Psoas muscle (tissue), 8 donors: ENCODE results near the gene KIF27. TPM values are rescaled to one million over a fixed set of nuclear protein-coding genes. Genes with fewer than 3 reads are reported as not detected.
A peak's percentile ranks its signal among the peaks of the same experiment; 100 is the strongest.
"Not testable (repeated sequence)": the region's sequence is repeated elsewhere in the genome, so short reads cannot be mapped to it uniquely, and the experiment has no call there.

Experiments
- ATAC-seq, 4 donors: fragments of 200-7000 bp; cut with Tn5 transposase; one replicate each; pipeline ENCODE4 v1.9.1; 2020; ENCODE audit warnings: moderate library complexity in 3 of 4, mild to moderate bottlenecking in 2 of 4
- DNase-seq, 2 donors: peaks; one replicate each; pipeline ENCODE4 v3.0.0-alpha.2; 2020
- H3K27ac ChIP-seq: fragments of 200-600 bp; one replicate; pipeline ENCODE4 v1.8.0; 2022
- H3K27me3 ChIP-seq, 3 donors: fragments of 200-600 bp in 1 of 3; one replicate each; pipeline versions ENCODE4 v1.6.1 to v1.8.0; 2013 to 2022; ENCODE audit warnings: low read length in 2 of 3, mild to moderate bottlenecking in 2 of 3, moderate library complexity in 1 of 3; ENCODE audit not compliant: insufficient read depth in 3 of 3
- H3K36me3 ChIP-seq, 2 donors: fragments of 200-600 bp in 1 of 2; one replicate each; pipeline versions ENCODE4 v1.6.1 to v1.8.0; 2013 to 2022; ENCODE audit warnings: low read depth in 1 of 2, mild to moderate bottlenecking in 1 of 2, moderate library complexity in 1 of 2; ENCODE audit not compliant: insufficient read depth in 1 of 2
- H3K4me1 ChIP-seq: fragments of 200-600 bp; one replicate; pipeline ENCODE4 v1.8.0; 2022
- H3K4me3 ChIP-seq: fragments of 200-600 bp; one replicate; pipeline ENCODE4 v1.8.0; 2022; ENCODE audit warnings: mild to moderate bottlenecking
- H3K9me3 ChIP-seq: fragments of 200-600 bp; one replicate; pipeline ENCODE4 v1.8.0; 2022
- CTCF ChIP-seq: fragments of 200-600 bp; IDR thresholded peaks from one replicate; pipeline ENCODE4 v1.8.0; 2022; ENCODE audit warnings: antibody characterized with exemption
- WGBS, 3 donors: extraction: QIAGEN DNeasy Blood & Tissue Kit; methylation state at CpG; one replicate each; pipeline versions ENCODE4 v1.1.6 to v1.1.7; 2013; 5-methylcytosine and 5-hydroxymethylcytosine counted together
- intact Hi-C, 2 donors: fragments of 100-400 bp; cut with DNase I; formaldehyde crosslinking; loops; one replicate each; pipeline versions ENCODE4 v1.11.0 to v1.14.2; 2022
- polyA plus RNA-seq, 3 donors: library from polyadenylated mRNA; stranded (reverse); fragments of 200-250 nt; gene quantifications; one replicate each; pipeline ENCODE4 v1.2.3, GENCODE V29; 2013
- total RNA-seq, 4 donors: library from RNA; stranded (reverse); fragmentation: NEBNext Ultra II Directional in 2 of 4; extraction: Animal tissue kit (Norgen Biotek cat#: 25700) in 2 of 4; gene quantifications; one replicate each; pipeline versions ENCODE4 v1.2.1 to v1.2.4, GENCODE V29; 2021 to 2023
- donor health status: healthy with polysubstance abuse.
- donor health status: DM: no; HTN: no; CAD: no; lungs with moderate emphysema.
- donor health status: Bipolar disorder and iron deficiency.
- donor health status: healthy.
- donor health status: DM: yes; HTN: yes; CAD: no.
- donor health status: DM: no; HTN: no; CAD: no.
- donor health status: DM: no; HTN: no; CAD: no.
- donor health status: DM: yes; HTN: yes; CAD: no.

Gene KIF27
- total and polyA plus RNA-seq, 7 donors, result 0.73 to 3.8 (median 1.8) TPM

- WGBS, 3 donors, result 46 to 98% (median 96%) methylated on average over 1 of the region's 1 CpG
- TF ChIP-seq CTCF, result no peak
- ATAC-seq (no peak), DNase-seq (no peak)
- Histone ChIP-seq H3K36me3 (no peaks in the 10 kb centered on the region), H3K4me1 (no peaks in the 10 kb centered on the region), H3K4me3 (no peak overlapping the region), H3K27me3 (no peaks in the 10 kb centered on the region), H3K9me3 (no peaks in the 10 kb centered on the region), H3K27ac (no peak overlapping the region)
- intact Hi-C loops, result no loop called here
These were observed 6.4 kb upstream of the KIF27 start for GRCh38 chr9:83927591-83927990.

GRCh38 chr9:83920469-83920926 is 734 bp downstream of the KIF27 start:
- H3K36me3 ChIP-seq, result peaks cover 0 to 8% of the 10 kb centered on the region in 2 donors
- H3K27ac ChIP-seq, result peak overlapping the region; percentile 88
- no peak for TF ChIP-seq CTCF
- ATAC-seq, result peak; percentile 25 to 54 (median 51)
- DNase-seq, result no peak
- peaks cover 6% of the 10 kb centered on the region for H3K4me1 ChIP-seq
- 2 to 5% (median 3%) methylated on average over 16 of the region's 16 CpGs for WGBS, 3 donors
- intact Hi-C loops, result loop anchor here in 1 of 2 donors (2.0 kb wide), 1 partner anchor 60 kb away; the partner anchor contains the start of genes HNRNPK and RMI1
- H3K4me3 ChIP-seq, result peak overlapping the region; percentile 84
- no peaks in the 10 kb centered on the region for H3K9me3 ChIP-seq
- H3K27me3 ChIP-seq, result no peaks in the 10 kb centered on the region

GRCh38 chr9:83919111-83919510 is 2.1 kb downstream of the KIF27 start:
- Histone ChIP-seq H3K27me3 (no peaks in the 10 kb centered on the region), H3K4me3 (no peak overlapping the region), H3K36me3 (peaks cover 0 to 8% of the 10 kb centered on the region in 2 donors), H3K9me3 (no peaks in the 10 kb centered on the region), H3K4me1 (peaks cover 6% of the 10 kb centered on the region), H3K27ac (no peak overlapping the region)
- intact Hi-C loops, result loop anchor here in 1 of 2 donors (10.0 kb wide), 1 partner anchor 294 kb away; the partner anchor contains the start of gene IDNK
- no peak for ATAC-seq
- DNase-seq, result no peak
- TF ChIP-seq CTCF, result no peak
- WGBS, 3 donors, result 94 to 100% (median 98%) methylated on average over 1 of the region's 1 CpG

- intact Hi-C loops, result loop anchor here in 1 of 2 donors (10.0 kb wide), 1 partner anchor 287 kb away; the partner anchor contains the start of gene IDNK
- TF ChIP-seq CTCF, result peak; percentile 48
These were observed 9.0 kb downstream of the KIF27 start for GRCh38 chr9:83912194-83912593.

DNA sequence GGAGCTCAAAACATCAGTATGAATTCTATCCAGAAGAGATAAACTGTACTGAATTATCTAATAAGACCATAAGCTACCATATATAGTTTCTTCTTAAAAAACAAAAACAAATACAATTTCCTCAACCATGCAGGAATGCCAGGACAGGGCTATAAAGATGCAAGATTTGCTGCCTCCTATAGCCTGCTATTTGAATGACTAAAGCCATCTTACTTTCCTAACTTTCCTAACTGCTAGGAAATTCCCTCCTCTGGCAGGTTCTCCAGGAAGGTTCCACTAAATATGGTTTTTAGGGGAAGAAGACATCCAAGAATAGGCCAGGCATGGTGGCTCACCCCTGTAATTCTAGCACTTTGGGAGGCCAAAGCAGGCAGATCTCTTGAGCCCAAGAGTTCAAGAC is 15.1 kb downstream of the KIF27 start:
- ATAC-seq, result no peak
- peaks cover 0 to 3% of the 10 kb centered on the region in 2 donors for H3K36me3 ChIP-seq
- intact Hi-C loops, result no loop called here
- H3K9me3 ChIP-seq, result no peaks in the 10 kb centered on the region
- no peak for DNase-seq
- no peak overlapping the region for H3K27ac ChIP-seq
- no peak overlapping the region for H3K4me3 ChIP-seq
- H3K27me3 ChIP-seq, result no peaks in the 10 kb centered on the region
- H3K4me1 ChIP-seq, result no peaks in the 10 kb centered on the region
- TF ChIP-seq CTCF, result no peak

More at GRCh38 chr9:83912194-83912593, 9.0 kb downstream of the KIF27 start:
- H3K4me1 ChIP-seq, H3K36me3 ChIP-seq, H3K4me3 ChIP-seq, H3K27ac ChIP-seq, H3K27me3 ChIP-seq, DNase-seq, H3K9me3 ChIP-seq: not testable (repeated sequence)
- ATAC-seq, result peak in 2 of 4 donors; percentile 58 to 80
- WGBS, 3 donors, result 30 to 37% (median 34%) methylated on average over 3 of the region's 3 CpGs

DNA sequence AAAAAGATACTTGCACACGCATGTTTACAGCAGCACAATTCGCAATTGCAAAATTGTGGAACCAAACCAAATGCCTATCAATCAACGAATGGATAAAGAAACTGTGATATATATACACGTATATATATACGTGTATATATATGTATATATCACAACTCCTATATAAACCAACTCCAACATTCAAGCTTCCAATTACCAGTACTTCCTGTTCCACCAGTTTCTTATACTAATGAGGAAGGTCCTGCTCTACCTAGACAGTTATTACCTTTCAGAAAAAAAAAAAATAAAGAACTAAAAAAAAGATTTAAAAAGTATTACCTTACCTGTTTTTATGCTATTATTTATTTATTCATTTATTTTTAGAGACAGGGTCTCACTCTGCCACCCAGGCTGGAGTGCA is 20.6 kb downstream of the KIF27 start:
- H3K27me3 ChIP-seq, H3K9me3 ChIP-seq, H3K36me3 ChIP-seq, DNase-seq, intact Hi-C loops, ATAC-seq, H3K4me3 ChIP-seq, H3K4me1 ChIP-seq, H3K27ac ChIP-seq: not testable (repeated sequence)
- WGBS, 3 donors, result 88 to 94% (median 94%) methylated on average over 5 of the region's 5 CpGs

DNA sequence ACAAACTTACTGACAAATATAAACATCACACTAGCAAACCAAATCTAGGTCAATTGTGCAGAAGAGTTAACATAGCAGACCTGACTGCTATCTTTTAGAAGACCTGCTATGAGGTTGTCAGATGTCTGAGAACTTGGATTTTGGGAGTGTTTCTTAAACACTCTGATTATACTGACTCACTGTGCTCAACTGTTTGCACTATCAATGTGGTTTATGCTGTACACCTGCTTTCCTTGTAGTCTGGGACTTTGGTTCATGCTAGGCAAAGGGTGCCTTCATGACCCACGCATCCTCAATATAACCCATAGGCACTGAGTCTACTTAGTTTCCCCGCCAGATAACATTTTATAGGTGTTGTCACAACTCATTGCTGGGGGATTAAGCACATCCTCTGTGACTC is 26.9 kb downstream of the KIF27 start:
- H3K36me3 ChIP-seq, ATAC-seq, H3K4me1 ChIP-seq, DNase-seq, H3K27ac ChIP-seq, intact Hi-C loops, H3K27me3 ChIP-seq, H3K9me3 ChIP-seq, H3K4me3 ChIP-seq: not testable (repeated sequence)
- WGBS, 3 donors, result 96 to 98% (median 97%) methylated on average over 2 of the region's 2 CpGs
